Measurements from ENCODE around the gene RPS21. TPM values are rescaled to one million over a fixed set of nuclear protein-coding genes. Genes with fewer than 3 reads are reported as not detected.
"Not testable (repeated sequence)": the region's sequence is repeated elsewhere in the genome, so short reads cannot be mapped to it uniquely, and the experiment has no call there.

The RPS21 gene
- total RNA-seq, 4 donors from 2014 or later: 1,151 to 14,756 (median 1,928) TPM

GRCh38 chr20:62424249-62425107 is 37.6 kb downstream of the RPS21 start:
- no peaks in the 10 kb centered on the region for H3K9me3 ChIP-seq
- no peak overlapping the region for H3K4me3 ChIP-seq
- no peaks in the 10 kb centered on the region for H3K27me3 ChIP-seq
- H3K36me3 ChIP-seq: no peaks in the 10 kb centered on the region
- intact Hi-C loops (cut with DNase I; ENCODE audit: low total_unique reads): no loop called here
- TF ChIP-seq POLR2A (IDR thresholded peaks at IDR 0.05) (no peak), CTCF (IDR thresholded peaks at IDR 0.05) (no peak)
- H3K4me1 ChIP-seq: no peaks in the 10 kb centered on the region
- no peak for DNase-seq
- H3K27ac ChIP-seq: no peak overlapping the region

- intact Hi-C loops (cut with DNase I; ENCODE audit: low total_unique reads): no loop called here
- no peak for TF ChIP-seq POLR2A (IDR thresholded peaks at IDR 0.05)
- no peak for TF ChIP-seq CTCF (IDR thresholded peaks at IDR 0.05)
- Histone ChIP-seq H3K36me3 (no peaks in the 10 kb centered on the region), H3K4me3 (no peak overlapping the region), H3K27ac (no peak overlapping the region), H3K27me3 (no peaks in the 10 kb centered on the region), H3K9me3 (no peaks in the 10 kb centered on the region), H3K4me1 (no peaks in the 10 kb centered on the region)
- no peak for DNase-seq
These were observed 38.6 kb downstream of the RPS21 start for GRCh38 chr20:62425281-62426058.

- H3K27me3 ChIP-seq; DNase-seq; H3K27ac ChIP-seq; H3K36me3 ChIP-seq; H3K4me1 ChIP-seq; intact Hi-C loops (cut with DNase I; ENCODE audit: low total_unique reads); H3K9me3 ChIP-seq; H3K4me3 ChIP-seq: not testable (repeated sequence)
These were observed 39.1 kb downstream of the RPS21 start for GRCh38 chr20:62426059-62426348.

GRCh38 chr20:62426699-62427131 is 39.8 kb downstream of the RPS21 start:
- H3K4me1 ChIP-seq: no peaks in the 10 kb centered on the region
- intact Hi-C loops (cut with DNase I; ENCODE audit: low total_unique reads): no loop called here
- no peak for DNase-seq

More at GRCh38 chr20:62426699-62427131, 39.8 kb downstream of the RPS21 start:
- H3K27me3 ChIP-seq: no peaks in the 10 kb centered on the region
- H3K4me3 ChIP-seq: no peak overlapping the region
- H3K36me3 ChIP-seq: no peaks in the 10 kb centered on the region
- TF ChIP-seq POLR2A (IDR thresholded peaks at IDR 0.05) (no peak), CTCF (IDR thresholded peaks at IDR 0.05) (no peak)
- H3K27ac ChIP-seq: no peak overlapping the region
- H3K9me3 ChIP-seq: no peaks in the 10 kb centered on the region
